ENCODE data around the gene IFI35.

Gene IFI35

DNA sequence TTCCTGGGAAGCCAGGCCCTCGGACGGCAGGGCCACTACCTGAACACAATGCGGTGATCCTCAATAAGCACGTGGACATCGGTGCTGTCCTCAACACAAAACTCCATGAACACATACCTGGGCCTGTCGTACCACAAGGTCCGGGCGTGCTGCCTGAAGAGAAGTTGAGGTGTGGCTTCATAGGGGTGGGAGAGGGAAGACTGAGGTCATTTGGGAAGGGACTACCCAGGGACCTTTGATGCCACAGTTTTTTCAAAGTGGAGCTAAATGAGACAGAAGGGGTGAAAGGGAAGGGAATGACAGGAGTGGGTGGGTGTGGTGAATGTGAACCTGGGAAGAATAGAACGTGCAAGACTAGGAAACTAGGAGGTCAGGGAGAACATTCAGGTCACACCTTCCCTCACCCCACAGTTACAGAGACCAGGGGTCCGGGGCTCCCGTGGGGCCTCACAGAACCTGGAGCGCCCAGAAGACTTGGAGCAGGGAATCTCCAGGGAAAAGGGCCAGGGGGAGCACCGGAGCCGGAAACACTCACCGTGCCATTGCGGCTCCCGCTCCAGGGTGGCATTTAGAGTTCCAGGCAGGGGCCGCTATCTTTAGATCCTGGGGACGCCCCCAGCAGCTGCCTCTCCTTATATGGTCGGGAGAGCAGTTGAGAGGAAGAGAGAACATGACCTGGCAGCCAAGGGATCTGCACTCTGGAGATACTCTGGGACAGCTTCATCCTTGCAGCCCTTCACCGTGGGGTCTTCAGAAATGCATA lies 26.9 kb upstream of the IFI35 start, which contains the start of gene PTGES3L:
PTGES3L (minus strand) TSS at position 570 of the 763 bp plus-strand sequence; CDS start at position 543, 27 bp downstream.
- peak within 1 kb of the TSS; percentile 90 for H3K4me3 ChIP-seq (ENCODE audit: low read depth, low read length)
- TF ChIP-seq CTCF (conservative IDR thresholded peaks at IDR 0.05; ENCODE audit: low read depth, low read length): no peak
- DNase-seq (ENCODE audit: low read depth): peak; percentile 44

- peak; percentile 81 for DNase-seq (ENCODE audit: low read depth)
- no peak for TF ChIP-seq CTCF (conservative IDR thresholded peaks at IDR 0.05; ENCODE audit: low read depth, low read length)
- peak within 1 kb of the TSS; percentile 90 for H3K4me3 ChIP-seq (ENCODE audit: low read depth, low read length)
These were observed 26.3 kb upstream of the IFI35 start, which contains the start of gene RUNDC1 for GRCh38 chr17:42980274-42980765. RUNDC1 (plus strand) TSS chr17:42980565; CDS start chr17:42980577, 12 bp downstream.

GRCh38 chr17:42980766-42981397 lies 25.7 kb upstream of the IFI35 start:
- no peak for TF ChIP-seq CTCF (conservative IDR thresholded peaks at IDR 0.05; ENCODE audit: low read depth, low read length)
- H3K4me3 ChIP-seq (ENCODE audit: low read depth, low read length): peak overlapping the region; percentile 90
- peak; percentile 59 for DNase-seq (ENCODE audit: low read depth)

- H3K4me3 ChIP-seq (ENCODE audit: low read depth, low read length): no peak overlapping the region
- no peak for DNase-seq (ENCODE audit: low read depth)
- TF ChIP-seq CTCF (conservative IDR thresholded peaks at IDR 0.05; ENCODE audit: low read depth, low read length): no peak
These were observed 24.3 kb upstream of the IFI35 start for GRCh38 chr17:42982266-42982665.

GRCh38 chr17:42985225-42985624 lies 21.4 kb upstream of the IFI35 start:
- no peak for TF ChIP-seq CTCF (conservative IDR thresholded peaks at IDR 0.05; ENCODE audit: low read depth, low read length)
- no peak overlapping the region for H3K4me3 ChIP-seq (ENCODE audit: low read depth, low read length)
- no peak for DNase-seq (ENCODE audit: low read depth)

DNA sequence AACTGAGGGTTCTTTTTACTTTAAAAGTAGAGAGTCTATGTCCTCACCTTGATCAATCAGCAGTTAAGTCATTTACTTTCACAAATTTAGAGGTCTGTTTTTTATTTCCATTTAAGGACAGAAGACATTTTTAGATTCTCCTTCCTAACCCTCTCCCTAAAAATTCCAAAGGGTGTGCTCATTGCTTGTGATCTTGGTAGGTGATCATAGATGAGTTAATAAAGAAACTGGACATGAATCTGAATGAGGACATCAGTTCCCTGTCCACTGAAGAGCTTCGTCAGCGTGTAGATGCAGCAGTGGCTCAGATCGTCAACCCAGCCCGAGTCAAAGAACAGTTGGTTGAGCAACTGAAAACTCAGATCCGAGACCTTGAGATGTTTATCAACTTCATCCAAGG lies 17.4 kb upstream of the IFI35 start:
- H3K4me3 ChIP-seq (ENCODE audit: low read depth, low read length): no peak overlapping the region
- DNase-seq (ENCODE audit: low read depth): no peak
- TF ChIP-seq CTCF (conservative IDR thresholded peaks at IDR 0.05; ENCODE audit: low read depth, low read length): no peak
